ENCODE data around the gene HOXD13.

The HOXD13 gene

GRCh38 chr2:176132205-176133171, 40.0 kb downstream of the HOXD13 start:
- no peak for DNase-seq (ENCODE audit: low read depth)

- DNase-seq (ENCODE audit: low read depth): no peak
These were observed 40.9 kb downstream of the HOXD13 start for GRCh38 chr2:176133389-176133788.

GRCh38 chr2:176134035-176134434, 41.5 kb downstream of the HOXD13 start:
- DNase-seq (ENCODE audit: low read depth): no peak

GRCh38 chr2:176135035-176135440, 42.5 kb downstream of the HOXD13 start:
- no peak for DNase-seq (ENCODE audit: low read depth)

- no peak for DNase-seq (ENCODE audit: low read depth)
These were observed 44.1 kb downstream of the HOXD13 start for GRCh38 chr2:176136374-176137251.

GRCh38 chr2:176137252-176137580, 44.7 kb downstream of the HOXD13 start:
- no peak for DNase-seq (ENCODE audit: low read depth)

- no peak for DNase-seq (ENCODE audit: low read depth)
These were observed 45.4 kb downstream of the HOXD13 start for GRCh38 chr2:176137906-176138305.

- DNase-seq (ENCODE audit: low read depth): no peak
These were observed 46.0 kb downstream of the HOXD13 start for GRCh38 chr2:176138526-176138922.

GRCh38 chr2:176138923-176139660, 46.6 kb downstream of the HOXD13 start:
- no peak for DNase-seq (ENCODE audit: low read depth)

GRCh38 chr2:176139661-176140512, 47.4 kb downstream of the HOXD13 start:
- DNase-seq (ENCODE audit: low read depth): no peak

- DNase-seq (ENCODE audit: low read depth): peak; percentile 19
These were observed 48.2 kb downstream of the HOXD13 start for GRCh38 chr2:176140513-176141317.

GRCh38 chr2:176142281-176142680, 49.8 kb downstream of the HOXD13 start:
- DNase-seq (ENCODE audit: low read depth): no peak
